ENCODE data around the gene GLOD5. TPM values are rescaled to one million over a fixed set of nuclear protein-coding genes. Genes with fewer than 3 reads are reported as not detected.

GLOD5 gene
- total RNA-seq (2.4 TPM in 1 of 2 replicates, not detected in the other), polyA plus RNA-seq (not detected in 2 replicates)

- H2AFZ ChIP-seq = peak within 1 kb of the TSS; percentile 57
- DNase-seq (ENCODE audit: low spot score) = peak; percentile 72
- WGBS (ENCODE audit: low lambda C conversion rate, missing lambda C conversion rate) = 60% methylated on average over 12 of the region's 12 CpGs
- no peaks in the 10 kb centered on the region for H3K9me2 ChIP-seq (replicated peaks; ENCODE audit: insufficient read depth)
- no peaks in the 10 kb centered on the region for H4K20me1 ChIP-seq (ENCODE audit: insufficient read depth, poor library complexity, severe bottlenecking)
- no peaks in the 10 kb centered on the region for H3K4me1 ChIP-seq (ENCODE audit: insufficient read depth)
- TF ChIP-seq CTCF (IDR thresholded peaks at IDR 0.05; ENCODE audit: poor library complexity) (peak; percentile 50), EZH2phosphoT487 (IDR thresholded peaks at IDR 0.05; ENCODE audit: low read depth, severe bottlenecking, unreplicated experiment) (no peak)
- H3K9me3 ChIP-seq (ENCODE audit: low read depth) = no peaks in the 10 kb centered on the region
- H3K4me2 ChIP-seq = no peak within 1 kb of the TSS
- peak within 1 kb of the TSS; percentile 70 for H3K27ac ChIP-seq
- no peaks in the 10 kb centered on the region for H3K79me2 ChIP-seq
- no peaks in the 10 kb centered on the region for H3K36me3 ChIP-seq (replicated peaks; ENCODE audit: insufficient read depth, low read depth)
- no peaks in the 10 kb centered on the region for H3K27me3 ChIP-seq
- H3K4me3 ChIP-seq = no peak within 1 kb of the TSS
Observed at GRCh38 chrX:48761674-48762471, at the start of gene GLOD5. GLOD5 (plus strand) TSS chrX:48761747; CDS start chrX:48761791, 44 bp downstream.

GRCh38 chrX:48711929-48712505 lies 49.5 kb upstream of the GLOD5 start:
- Histone ChIP-seq H3K4me2 (peak overlapping the region; percentile 34), H3K79me2 (no peaks in the 10 kb centered on the region), H2AFZ (no peak overlapping the region), H3K4me1 (ENCODE audit: insufficient read depth) (peaks cover 10% of the 10 kb centered on the region), H3K27me3 (no peaks in the 10 kb centered on the region), H3K36me3 (replicated peaks; ENCODE audit: insufficient read depth, low read depth) (no peaks in the 10 kb centered on the region), H3K4me3 (no peak overlapping the region), H3K27ac (peak overlapping the region; percentile 82), H4K20me1 (ENCODE audit: insufficient read depth, poor library complexity, severe bottlenecking) (no peaks in the 10 kb centered on the region), H3K9me2 (replicated peaks; ENCODE audit: insufficient read depth) (no peaks in the 10 kb centered on the region), H3K9me3 (ENCODE audit: low read depth) (no peaks in the 10 kb centered on the region)
- TF ChIP-seq EZH2phosphoT487 (IDR thresholded peaks at IDR 0.05; ENCODE audit: low read depth, severe bottlenecking, unreplicated experiment) = no peak
- no peak for TF ChIP-seq EZH2 (IDR thresholded peaks at IDR 0.05; ENCODE audit: borderline replicate concordance)
- no peak for TF ChIP-seq CTCF (IDR thresholded peaks at IDR 0.05; ENCODE audit: poor library complexity)
- 75% methylated on average over 7 of the region's 7 CpGs for WGBS (ENCODE audit: low lambda C conversion rate, missing lambda C conversion rate)
- no peak for DNase-seq (ENCODE audit: low spot score)

DNA sequence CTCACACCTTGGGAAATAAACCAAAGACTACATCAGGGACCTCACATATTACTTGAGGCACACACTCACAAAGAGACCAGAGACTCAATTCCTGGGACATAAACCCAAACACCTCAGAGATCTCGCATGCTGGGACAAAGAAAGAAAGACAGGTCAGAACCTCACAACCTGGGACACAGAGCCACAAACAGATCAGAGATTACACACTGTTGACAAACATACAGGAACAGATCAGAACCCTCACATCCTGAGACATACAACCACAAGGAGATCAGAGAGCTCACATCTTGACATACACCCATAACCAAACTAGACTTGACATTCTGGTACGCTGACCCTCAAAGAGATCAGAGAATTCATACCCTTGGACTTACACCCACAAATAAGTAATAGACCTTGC lies 47.7 kb upstream of the GLOD5 start:
- Histone ChIP-seq H3K9me2 (replicated peaks; ENCODE audit: insufficient read depth) (no peaks in the 10 kb centered on the region), H3K4me2 (no peak overlapping the region), H3K4me3 (no peak overlapping the region), H3K9me3 (ENCODE audit: low read depth) (no peaks in the 10 kb centered on the region), H3K27ac (peak overlapping the region; percentile 74), H3K4me1 (ENCODE audit: insufficient read depth) (peaks cover 10% of the 10 kb centered on the region), H3K79me2 (no peaks in the 10 kb centered on the region), H2AFZ (no peak overlapping the region), H3K27me3 (no peaks in the 10 kb centered on the region), H3K36me3 (replicated peaks; ENCODE audit: insufficient read depth, low read depth) (no peaks in the 10 kb centered on the region), H4K20me1 (ENCODE audit: insufficient read depth, poor library complexity, severe bottlenecking) (no peaks in the 10 kb centered on the region)
- WGBS (ENCODE audit: low lambda C conversion rate, missing lambda C conversion rate) = 72% methylated on average over 2 of the region's 2 CpGs
- no peak for TF ChIP-seq EZH2 (IDR thresholded peaks at IDR 0.05; ENCODE audit: borderline replicate concordance)
- no peak for TF ChIP-seq EZH2phosphoT487 (IDR thresholded peaks at IDR 0.05; ENCODE audit: low read depth, severe bottlenecking, unreplicated experiment)
- TF ChIP-seq CTCF (IDR thresholded peaks at IDR 0.05; ENCODE audit: poor library complexity) = no peak
- DNase-seq (ENCODE audit: low spot score) = no peak

All from hepatocyte (in vitro differentiated cells).